Dedifferentiated amniotic fluid mesenchymal stem cell (primary cell): ENCODE data around the gene GRID2IP.
"Not testable (repeated sequence)": the region's sequence is repeated elsewhere in the genome, so short reads cannot be mapped to it uniquely, and the experiment has no call there.

Experiments
- DNase-seq: peaks from one replicate; pipeline ENCODE4 v3.0.0-alpha.2; 2016; ENCODE audit errors: extremely low spot score

The GRID2IP gene

DNA sequence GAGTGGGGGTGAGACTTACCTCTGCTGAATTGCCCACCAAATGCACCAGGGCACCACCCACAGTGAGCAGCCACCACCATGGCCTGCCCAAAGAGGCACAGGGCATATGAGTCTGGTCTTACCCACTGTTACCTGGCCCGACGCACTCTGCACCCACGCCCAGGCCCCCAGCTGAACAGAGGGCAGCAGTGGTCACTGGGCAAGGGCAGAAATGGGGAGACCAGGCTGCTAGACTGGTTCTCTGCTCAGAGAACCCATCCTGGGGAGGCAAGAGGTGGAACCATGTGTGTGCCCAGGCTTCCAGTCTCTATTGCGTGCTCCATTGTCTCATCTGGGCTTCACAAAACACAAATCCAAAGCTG lies 64.1 kb downstream of the GRID2IP start:
- no peak for DNase-seq

DNA sequence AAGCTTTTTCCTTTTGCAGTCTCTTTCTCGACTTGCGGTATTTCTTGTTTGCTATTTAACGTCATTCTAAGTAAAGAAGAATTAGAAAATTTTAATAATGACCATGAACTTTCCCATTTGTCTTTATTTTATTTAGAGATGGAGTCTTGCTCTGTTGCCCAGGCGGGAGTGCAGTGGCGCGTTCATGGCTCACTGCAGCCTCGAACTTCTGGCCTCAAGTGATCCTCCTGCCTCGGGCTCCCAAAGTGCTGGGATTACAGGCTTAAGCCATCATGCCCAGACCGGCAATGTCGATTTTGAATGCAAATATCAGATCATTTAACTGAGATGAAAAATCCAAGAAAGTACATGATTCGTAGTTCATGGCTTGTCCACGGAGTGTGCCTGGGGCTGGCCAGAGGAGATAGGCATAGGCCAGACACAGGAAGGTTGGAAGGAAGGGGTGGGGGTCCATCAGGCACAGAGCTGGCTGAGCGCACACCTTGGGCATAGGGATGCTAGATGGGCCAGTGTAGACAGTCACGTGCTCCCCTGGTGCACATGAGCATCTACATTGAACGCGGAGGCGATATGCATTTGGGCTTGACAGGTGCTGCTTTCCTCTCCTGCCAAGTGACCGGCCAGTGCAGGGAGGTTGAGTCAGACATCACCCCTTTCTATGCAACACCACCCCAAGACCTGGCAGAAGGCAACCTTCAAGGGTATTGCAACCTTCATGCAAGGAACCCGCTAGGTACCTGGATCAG lies 64.7 kb downstream of the GRID2IP start:
- no peak for DNase-seq

- no peak for DNase-seq
Observed at GRCh38 chr7:6482743-6483119, 68.5 kb downstream of the GRID2IP start.

GRCh38 chr7:6482307-6482706 lies 69.0 kb downstream of the GRID2IP start:
- no peak for DNase-seq

- no peak for DNase-seq
Observed at GRCh38 chr7:6481445-6481844, 69.8 kb downstream of the GRID2IP start.

DNA sequence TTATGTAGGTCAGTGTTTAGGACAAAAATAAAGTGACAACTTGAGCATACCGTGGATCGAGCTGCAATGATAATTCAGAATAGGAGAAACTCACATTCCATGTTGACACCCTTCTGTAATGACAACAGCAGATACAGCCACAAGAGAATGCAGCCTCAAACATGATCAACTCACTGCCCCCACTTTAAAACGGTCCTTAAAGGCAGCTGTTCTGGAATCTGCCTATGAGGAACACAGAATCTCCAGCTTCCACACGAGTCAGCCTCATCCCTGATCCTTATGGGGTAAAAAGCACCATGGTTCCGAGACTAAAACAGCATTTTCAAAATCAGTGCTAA lies 71.0 kb downstream of the GRID2IP start:
- DNase-seq: no peak

DNA sequence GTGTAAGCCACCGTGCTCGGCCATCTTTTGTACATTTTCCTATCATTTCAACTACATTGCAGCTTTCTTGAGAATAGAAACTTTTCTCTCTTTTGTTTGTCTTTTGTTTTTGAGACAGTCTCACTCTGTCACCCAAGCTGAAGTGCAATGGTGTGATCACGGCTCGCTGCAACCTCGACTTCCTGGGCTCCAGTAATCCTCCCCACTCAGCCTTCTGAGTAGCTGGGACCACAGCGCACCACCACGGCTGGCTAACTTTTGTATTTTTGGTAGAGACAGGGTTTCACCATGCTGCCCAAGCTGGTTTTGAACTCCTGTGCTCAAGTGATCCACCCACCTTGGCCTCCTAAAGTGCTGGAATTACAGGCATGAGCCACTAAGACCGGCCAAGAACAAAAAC lies 72.2 kb downstream of the GRID2IP start:
- DNase-seq: no peak

DNA sequence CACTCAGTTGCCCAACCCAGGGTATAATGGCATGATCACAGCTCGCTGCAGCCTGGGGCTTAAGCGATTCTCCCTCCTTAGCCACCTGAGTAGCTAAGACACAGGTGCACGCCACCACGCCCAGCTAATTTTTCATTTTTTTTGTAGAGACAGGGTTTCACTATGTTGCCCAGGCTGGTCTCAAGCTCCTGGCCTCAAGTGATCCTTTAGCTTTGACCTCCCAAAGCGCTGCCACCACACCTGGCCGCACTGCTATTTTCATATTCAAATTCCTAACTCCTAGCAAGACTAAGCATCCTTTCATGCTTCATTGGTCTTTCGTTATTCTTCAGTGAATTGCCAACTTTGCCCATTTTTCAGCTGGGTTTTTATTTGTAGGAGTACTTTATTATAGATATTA lies 73.1 kb downstream of the GRID2IP start:
- DNase-seq: no peak

DNA sequence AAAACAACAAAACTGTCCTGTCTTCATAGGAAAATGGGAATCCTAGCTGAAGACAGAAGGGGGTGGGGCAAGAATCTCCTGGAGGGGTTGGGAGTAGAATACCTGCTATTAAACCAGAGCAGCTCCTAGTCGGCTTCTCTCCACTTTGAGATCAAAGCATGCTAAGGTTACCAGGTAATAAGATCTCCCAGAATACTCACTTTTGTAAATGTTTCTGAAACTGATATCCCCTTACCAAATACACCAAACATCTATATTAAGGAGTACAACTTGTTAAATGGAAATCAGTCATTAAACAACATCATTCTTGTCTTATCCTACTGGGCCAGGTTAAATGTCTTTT lies 74.0 kb downstream of the GRID2IP start:
- no peak for DNase-seq

- no peak for DNase-seq
Observed at GRCh38 chr7:6476596-6477317, 74.5 kb downstream of the GRID2IP start.

DNA sequence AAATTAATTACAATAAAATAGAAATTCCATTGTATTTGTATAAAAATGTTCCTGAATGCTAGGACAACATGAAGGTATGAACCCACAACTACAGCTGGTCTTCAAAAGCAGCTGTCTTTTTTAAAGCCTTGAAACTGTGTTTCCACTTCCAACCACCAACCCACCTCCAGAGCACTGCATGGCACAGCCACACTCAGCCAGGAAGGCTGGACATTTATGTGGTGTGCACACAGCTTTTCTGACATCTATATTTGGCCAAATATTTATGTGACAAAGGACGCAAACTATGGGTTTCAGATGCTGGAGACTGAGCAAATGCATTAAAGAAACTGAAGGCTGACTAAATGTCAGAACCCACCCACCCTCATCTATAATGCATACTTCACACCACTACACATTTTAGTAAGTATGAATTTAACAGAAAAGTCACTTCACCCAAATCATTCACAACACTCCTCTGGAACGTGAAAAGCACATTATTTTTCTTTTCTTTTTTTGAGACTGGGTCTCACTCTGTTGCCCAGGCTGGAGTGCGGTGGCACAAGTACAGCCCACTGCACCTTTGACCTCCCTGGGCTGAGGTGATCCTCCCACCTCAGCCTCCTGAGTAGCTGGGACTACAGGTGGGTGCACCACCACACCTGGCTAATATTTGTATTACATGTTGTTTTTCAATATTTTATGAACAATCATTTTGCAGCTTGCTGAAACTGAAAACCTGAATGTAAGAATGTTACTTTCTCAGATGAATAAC lies 75.7 kb downstream of the GRID2IP start:
- DNase-seq: no peak

- DNase-seq: no peak
Observed at GRCh38 chr7:6465862-6466261, 85.4 kb downstream of the GRID2IP start.

DNA sequence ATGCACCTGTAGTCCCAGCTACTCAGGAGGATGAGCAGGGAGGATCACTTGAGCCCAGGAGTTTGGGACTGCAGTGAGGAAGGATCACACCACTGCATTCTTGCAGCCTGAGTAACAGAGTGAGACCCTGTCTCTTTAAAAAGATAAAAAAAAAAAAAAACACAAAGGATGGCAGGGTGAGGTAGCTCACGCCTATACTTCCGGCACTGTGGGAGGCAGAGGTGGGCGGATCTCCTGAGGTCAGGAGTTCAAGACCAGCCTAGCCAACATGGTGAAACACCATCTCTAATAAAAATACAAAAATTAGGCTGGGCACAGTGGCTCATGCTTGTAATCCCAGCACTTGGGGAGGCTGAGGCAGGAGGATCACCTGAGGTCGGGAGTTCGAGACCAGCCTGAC lies 87.7 kb downstream of the GRID2IP start:
- not testable (repeated sequence) for DNase-seq

GRCh38 chr7:6461946-6462550 lies 89.2 kb downstream of the GRID2IP start:
- no peak for DNase-seq

- DNase-seq: no peak
Observed at GRCh38 chr7:6460990-6461584, 90.2 kb downstream of the GRID2IP start.

DNA sequence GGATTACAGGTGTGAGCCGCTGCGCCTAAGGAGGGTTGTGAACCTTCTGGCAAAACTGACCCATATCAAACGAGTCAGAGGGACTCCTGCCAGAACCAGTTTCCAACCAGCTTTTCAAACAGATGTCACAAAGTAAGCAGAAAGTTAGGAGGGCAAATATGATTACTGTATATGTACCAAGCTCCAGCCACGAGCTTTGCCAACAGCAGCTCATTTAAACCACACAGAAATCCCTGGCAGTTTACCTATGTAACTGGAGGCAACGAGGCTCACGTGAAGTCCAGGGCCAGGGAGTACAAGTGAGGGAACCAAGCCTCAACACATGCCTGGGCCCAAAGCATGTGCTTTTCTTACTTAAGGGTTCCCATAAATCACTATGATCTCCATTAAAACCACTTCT lies 91.0 kb downstream of the GRID2IP start:
- DNase-seq: no peak

- DNase-seq: not testable (repeated sequence)
Observed at GRCh38 chr7:6458676-6459075, 92.6 kb downstream of the GRID2IP start.

- DNase-seq: peak; percentile 77
Observed at GRCh38 chr7:6453734-6454133, 97.5 kb downstream of the GRID2IP start.

- no peak for DNase-seq
Observed at GRCh38 chr7:6451224-6451705, 100.0 kb downstream of the GRID2IP start.

- not testable (repeated sequence) for DNase-seq
Observed at GRCh38 chr7:6450591-6450990, 100.7 kb downstream of the GRID2IP start.

DNA sequence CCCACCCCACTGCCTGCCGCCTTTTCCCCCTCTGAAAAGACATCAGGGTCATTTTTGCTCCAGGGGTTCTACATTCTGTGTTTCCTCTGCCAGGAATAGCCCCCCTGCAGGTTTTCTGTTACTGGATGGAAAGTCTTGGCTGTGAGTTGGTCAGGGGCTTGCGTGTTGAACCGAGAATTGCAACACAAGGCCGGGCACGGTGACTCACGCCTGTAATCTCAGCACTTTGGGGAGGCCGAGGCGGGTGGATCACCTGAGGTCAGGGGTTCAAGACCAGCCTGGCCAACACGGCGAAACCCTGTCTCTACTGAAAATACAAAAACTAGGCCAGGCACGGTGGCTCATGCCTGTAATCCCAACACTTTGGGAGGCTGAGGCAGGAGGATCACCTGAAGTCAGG lies 101.4 kb downstream of the GRID2IP start:
- DNase-seq: not testable (repeated sequence)

GRCh38 chr7:6448943-6449543 lies 102.2 kb downstream of the GRID2IP start:
- DNase-seq: no peak
